SH-SY5Y (cell line): ENCODE results near the gene OVAAL.

Experiments
- GATA2 ChIP-seq: IDR thresholded peaks from 2 replicates; pipeline ENCODE4 v1.6.1; 2011; ENCODE audit warnings: mild to moderate bottlenecking, low read depth, low read length
- GATA3 ChIP-seq: IDR thresholded peaks from 2 replicates; pipeline ENCODE4 v1.6.1; 2011; ENCODE audit warnings: low read depth, mild to moderate bottlenecking, low read length, moderate library complexity

OVAAL gene

GRCh38 chr1:180571832-180572636 is 13.3 kb downstream of the OVAAL start:
- TF ChIP-seq GATA3 = no peak
- TF ChIP-seq GATA2 = no peak

GRCh38 chr1:180572760-180573159 is 14.0 kb downstream of the OVAAL start:
- TF ChIP-seq GATA2 = no peak
- no peak for TF ChIP-seq GATA3

GRCh38 chr1:180574031-180574713 is 15.4 kb downstream of the OVAAL start:
- TF ChIP-seq GATA2 (no peak), GATA3 (no peak)

GRCh38 chr1:180577361-180577760 is 18.6 kb downstream of the OVAAL start:
- TF ChIP-seq GATA3 (no peak), GATA2 (no peak)

- no peak for TF ChIP-seq GATA3
- no peak for TF ChIP-seq GATA2
Observed at GRCh38 chr1:180579961-180580611, 21.3 kb downstream of the OVAAL start.

- TF ChIP-seq GATA2 (no peak), GATA3 (no peak)
Observed at GRCh38 chr1:180581635-180582039, 22.9 kb downstream of the OVAAL start.

- TF ChIP-seq GATA3 = no peak
- TF ChIP-seq GATA2 = no peak
Observed at GRCh38 chr1:180584869-180585268, 26.1 kb downstream of the OVAAL start.

- no peak for TF ChIP-seq GATA3
- TF ChIP-seq GATA2 = no peak
Observed at GRCh38 chr1:180585994-180586359, 27.2 kb downstream of the OVAAL start.

- TF ChIP-seq GATA3 = no peak
- no peak for TF ChIP-seq GATA2
Observed at GRCh38 chr1:180586671-180587155, 27.9 kb downstream of the OVAAL start.

- no peak for TF ChIP-seq GATA2
- no peak for TF ChIP-seq GATA3
Observed at GRCh38 chr1:180588121-180588520, 29.4 kb downstream of the OVAAL start.

- TF ChIP-seq GATA2 = no peak
- TF ChIP-seq GATA3 = no peak
Observed at GRCh38 chr1:180590889-180591288, 32.1 kb downstream of the OVAAL start.

GRCh38 chr1:180593382-180593781 is 34.6 kb downstream of the OVAAL start:
- TF ChIP-seq GATA3 = no peak
- TF ChIP-seq GATA2 = no peak

GRCh38 chr1:180594723-180595122 is 36.0 kb downstream of the OVAAL start:
- TF ChIP-seq GATA2 (peak; percentile 72), GATA3 (no peak)

GRCh38 chr1:180595966-180596365 is 37.2 kb downstream of the OVAAL start:
- TF ChIP-seq GATA2 (peak; percentile 52; the same call in 1 of the 2 replicates), GATA3 (peak; percentile 94)
